Fibroblast of the aortic adventitia (primary cell): ENCODE measurements around the gene VWF. TPM values are rescaled to one million over a fixed set of nuclear protein-coding genes. Genes with fewer than 3 reads are reported as not detected.

ENCODE experiments used
- DNase-seq: peaks from one replicate; pipeline ENCODE4 v3.0.0-alpha.2; 2010; ENCODE audit warnings: low read depth
- H3K4me3 ChIP-seq: 2 replicates; pipeline ENCODE4 v1.5.1; 2011; ENCODE audit warnings: low read depth, mild to moderate bottlenecking, control low read depth, low read length, moderate library complexity
- CTCF ChIP-seq: IDR thresholded peaks from 2 replicates; pipeline ENCODE4 v1.5.1; 2011; ENCODE audit warnings: mild to moderate bottlenecking, low read length, control low read depth, inconsistent platforms; ENCODE audit not compliant: insufficient read depth
- total RNA-seq: library from RNA; depleted of rRNA; stranded (reverse); fragments of >200 nt; gene quantifications from 2 replicates; pipeline ENCODE4 v1.2.3, GENCODE V29; 2012; ENCODE audit warnings: low replicate concordance

The VWF gene
- total RNA-seq, 1 donor: 1.4 TPM

DNA sequence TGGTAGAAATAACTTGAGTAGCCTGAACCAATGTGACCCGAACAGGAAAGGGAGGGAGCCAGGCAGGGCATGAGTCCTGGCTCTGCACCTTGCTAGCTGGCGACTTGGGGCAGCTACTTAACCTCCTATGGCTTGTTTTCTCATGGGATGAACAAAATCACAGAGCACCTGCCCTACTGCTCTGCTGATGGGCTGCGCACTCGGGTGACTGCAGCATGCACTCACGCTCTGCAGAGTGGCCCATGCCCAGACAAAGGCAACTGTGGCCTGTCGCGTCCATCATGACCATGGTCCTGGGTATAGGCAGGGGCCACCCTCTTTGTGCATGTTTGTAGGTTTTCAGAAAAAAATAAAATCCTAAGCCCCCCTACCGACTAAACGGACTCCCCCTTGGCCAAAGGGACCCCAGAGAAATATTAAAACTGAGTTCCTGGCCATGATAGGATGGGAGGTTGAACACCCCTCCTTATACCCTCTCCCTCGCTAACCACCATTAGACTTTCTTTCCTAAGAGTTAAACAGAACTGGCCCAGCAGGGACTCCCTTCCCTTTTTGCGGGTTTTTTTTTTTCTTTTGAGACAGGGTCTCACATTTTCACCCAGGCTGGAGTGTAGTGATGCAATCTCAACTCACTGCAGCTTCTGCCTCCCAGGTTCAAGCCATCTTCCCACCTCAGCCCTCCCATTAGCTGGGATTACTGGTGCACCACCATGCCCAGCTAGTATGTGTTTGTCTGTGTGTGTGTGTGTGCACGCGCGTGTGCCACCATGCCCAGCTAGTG, 32.5 kb downstream of the VWF start:
- no peak for DNase-seq
- no peak for TF ChIP-seq CTCF
- H3K4me3 ChIP-seq: no peak overlapping the region

DNA sequence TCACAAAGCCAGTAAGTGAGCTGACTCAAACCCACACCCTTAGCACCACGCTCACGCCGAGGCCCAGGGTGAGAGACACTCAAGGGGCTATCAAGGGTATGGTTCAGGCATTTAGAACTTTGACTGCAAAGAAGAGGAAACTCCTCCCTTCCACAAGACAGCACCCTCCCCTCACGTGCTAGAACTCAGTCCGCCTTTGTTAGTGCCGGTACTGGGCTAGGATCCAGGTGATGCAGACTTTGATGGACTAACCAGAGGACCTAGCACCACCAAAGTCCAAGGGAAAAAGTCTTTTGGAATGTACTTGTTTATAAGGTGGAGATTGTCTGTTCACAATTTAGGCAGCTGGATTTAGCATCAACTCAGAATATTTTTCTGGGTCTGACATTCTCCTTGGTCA, 33.7 kb downstream of the VWF start:
- TF ChIP-seq CTCF: no peak
- DNase-seq: peak; percentile 82
- no peak overlapping the region for H3K4me3 ChIP-seq

GRCh38 chr12:6088921-6089747, 35.3 kb downstream of the VWF start:
- no peak for DNase-seq
- no peak for TF ChIP-seq CTCF

DNA sequence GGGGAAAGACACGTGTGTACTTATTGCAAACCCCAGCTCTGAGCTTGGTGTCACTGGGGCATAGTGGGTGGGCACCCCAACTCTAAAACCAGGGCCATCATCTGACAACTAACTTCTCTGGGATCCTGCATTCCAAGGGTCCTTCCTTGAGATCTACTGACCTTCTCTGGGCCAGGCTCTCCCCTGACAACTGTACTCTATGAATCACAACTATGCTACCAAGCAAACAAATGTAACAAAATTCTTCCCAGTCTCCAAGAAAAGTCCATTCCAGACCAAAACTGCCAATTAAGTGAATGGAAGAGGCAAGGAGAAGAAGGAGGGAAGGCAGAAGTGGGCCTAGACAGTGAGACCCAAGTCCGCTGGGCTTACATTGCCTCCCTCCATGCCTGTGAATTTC, 38.2 kb downstream of the VWF start:
- no peak for TF ChIP-seq CTCF
- H3K4me3 ChIP-seq: no peak overlapping the region
- DNase-seq: no peak

More at GRCh38 chr12:6088921-6089747, 35.3 kb downstream of the VWF start:
- no peak overlapping the region for H3K4me3 ChIP-seq

DNA sequence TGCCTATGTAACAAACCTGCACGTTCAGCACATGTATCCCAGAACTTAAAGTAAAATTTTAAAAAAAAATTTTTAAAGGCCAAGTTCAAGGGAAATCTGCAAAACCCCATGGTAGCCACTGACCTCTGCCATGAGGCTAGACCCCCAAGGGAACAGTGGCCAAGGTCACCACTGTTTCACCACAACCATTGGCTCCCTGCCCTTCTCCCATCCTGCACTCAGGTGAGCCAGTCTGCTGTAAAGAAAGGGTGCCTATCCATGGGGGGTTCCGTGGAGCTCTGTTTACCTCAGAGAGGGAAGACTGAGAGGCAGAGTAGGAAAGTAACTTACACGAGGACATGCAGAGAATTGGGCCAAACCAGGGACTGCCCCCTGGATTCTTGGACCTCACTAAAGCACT, 38.6 kb downstream of the VWF start:
- H3K4me3 ChIP-seq: no peak overlapping the region
- TF ChIP-seq CTCF: no peak
- DNase-seq: no peak

DNA sequence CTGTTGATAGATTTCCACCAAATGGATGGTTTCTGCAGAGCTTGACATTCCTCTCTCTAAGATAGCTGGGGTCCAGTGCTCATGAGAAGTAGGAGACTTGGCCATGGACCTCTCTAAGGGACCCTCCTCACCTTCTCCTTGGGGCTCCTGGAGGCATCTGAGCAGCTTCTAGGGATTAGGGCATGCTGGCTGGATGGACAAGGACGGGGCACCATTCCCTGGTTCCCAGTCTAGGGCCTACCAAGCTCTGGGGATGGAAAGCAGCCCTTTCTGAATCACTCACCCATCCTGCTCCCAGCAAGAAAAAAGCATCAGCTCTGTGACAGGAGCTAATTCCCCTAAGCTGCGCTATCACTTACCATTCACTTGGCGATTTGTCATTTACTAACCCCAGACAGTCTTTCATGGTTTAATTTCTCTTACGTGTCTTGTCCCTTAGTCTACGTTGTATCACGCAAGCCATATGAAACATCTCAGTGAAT, 39.5 kb downstream of the VWF start:
- H3K4me3 ChIP-seq: no peak overlapping the region
- DNase-seq: no peak
- no peak for TF ChIP-seq CTCF
